HepG2 (cell line): ENCODE results near the gene ZFPM1. TPM values are rescaled to one million over a fixed set of nuclear protein-coding genes. Genes with fewer than 3 reads are reported as not detected.

ENCODE experiments used
- BCL6 ChIP-seq: IDR thresholded peaks from 2 replicates; pipeline ENCODE4 v1.6.1; 2016; ENCODE audit warnings: missing genetic modification reagents, missing compliant biosample characterization
- CENPX ChIP-seq: sonication (generic); formaldehyde crosslinking; IDR thresholded peaks from 2 replicates; pipeline ENCODE4 v1.9.0; 2021; ENCODE audit warnings: mild to moderate bottlenecking, missing genetic modification reagents, moderate library complexity
- DNMT1 ChIP-seq: sonication (generic); formaldehyde crosslinking; IDR thresholded peaks from 2 replicates; pipeline ENCODE4 v1.5.1; 2020; ENCODE audit warnings: mild to moderate bottlenecking, missing genetic modification reagents
- E2F1 ChIP-seq: sonication (generic); formaldehyde crosslinking; IDR thresholded peaks from 2 replicates; pipeline ENCODE4 v1.5.0; 2020; ENCODE audit warnings: missing genetic modification reagents
- GABPA ChIP-seq, 2 experiments: IDR thresholded peaks; 2 replicates each; pipeline ENCODE4 v1.6.1; 2011 to 2016; ENCODE audit warnings: low read depth in 2 of 2, low read length in 1 of 2, missing biosample characterization in 1 of 2, missing genetic modification characterization in 1 of 2
- HOXD1 ChIP-seq: sonication (generic); formaldehyde crosslinking; IDR thresholded peaks from 2 replicates; pipeline ENCODE4 v1.5.0; 2020; ENCODE audit warnings: missing genetic modification reagents
- KDM5A ChIP-seq: fragments of 200-600 bp; sonication (generic); IDR thresholded peaks from 2 replicates; pipeline ENCODE4 v1.7.0; 2018; ENCODE audit warnings: antibody characterized with exemption, mild to moderate bottlenecking, low read length, borderline replicate concordance
- NAIF1 ChIP-seq: sonication (generic); formaldehyde crosslinking; IDR thresholded peaks from 2 replicates; pipeline ENCODE4 v1.5.0; 2020; ENCODE audit warnings: mild to moderate bottlenecking, missing genetic modification reagents, borderline replicate concordance
- NFE2L2 ChIP-seq: fragments of 150-350 bp; IDR thresholded peaks from 2 replicates; pipeline ENCODE4 v1.6.1; 2014; ENCODE audit warnings: low read length
- ONECUT2 ChIP-seq: sonication (generic); formaldehyde crosslinking; IDR thresholded peaks from 2 replicates; pipeline ENCODE4 v1.4.0; 2020; ENCODE audit warnings: missing genetic modification reagents
- POLR2G ChIP-seq: fragments of 200-400 bp; formaldehyde crosslinking; IDR thresholded peaks from 2 replicates; pipeline ENCODE4 v1.6.1; 2018; ENCODE audit warnings: mild to moderate bottlenecking, low read depth, low read length, moderate library complexity
- RBFOX2 ChIP-seq: fragments of 200-400 bp; formaldehyde crosslinking; IDR thresholded peaks from 2 replicates; pipeline ENCODE4 v1.6.1; 2017; ENCODE audit warnings: low read depth, mild to moderate bottlenecking, low read length
- SAP130 ChIP-seq: IDR thresholded peaks from 2 replicates; pipeline ENCODE4 v1.6.1; 2016; ENCODE audit warnings: low read depth
- SP1 ChIP-seq, 2 experiments: fragments of 450-650 bp in 1 of 2; sonication (generic) in 1 of 2; formaldehyde crosslinking in 1 of 2; IDR thresholded peaks; 2 replicates each; pipeline versions ENCODE4 v1.4.0 to v1.6.1; 2016 to 2020; ENCODE audit warnings: missing genetic modification reagents in 1 of 2
- TAF15 ChIP-seq: fragments of 200-400 bp; formaldehyde crosslinking; IDR thresholded peaks from one replicate; pipeline ENCODE4 v1.6.1; 2018; ENCODE audit warnings: mild to moderate bottlenecking, low read depth, low read length; ENCODE audit not compliant: poor library complexity, severe bottlenecking
- ZFP90 ChIP-seq: sonication (generic); formaldehyde crosslinking; IDR thresholded peaks from 2 replicates; pipeline ENCODE4 v1.8.0; 2022; ENCODE audit warnings: missing genetic modification reagents, mild to moderate bottlenecking, inconsistent platforms, borderline replicate concordance
- ZNF18 ChIP-seq: sonication (generic); formaldehyde crosslinking; IDR thresholded peaks from 2 replicates; pipeline ENCODE4 v1.8.0; 2022; ENCODE audit warnings: mild to moderate bottlenecking, missing genetic modification reagents; ENCODE audit not compliant: insufficient replicate concordance
- ZNF329 ChIP-seq: sonication (generic); formaldehyde crosslinking; IDR thresholded peaks from 2 replicates; pipeline ENCODE4 v1.9.0; 2021; ENCODE audit warnings: low read depth, mild to moderate bottlenecking, missing genetic modification reagents
- ZNF34 ChIP-seq: sonication (generic); formaldehyde crosslinking; IDR thresholded peaks from 2 replicates; pipeline ENCODE4 v1.4.0; 2020; ENCODE audit warnings: mild to moderate bottlenecking, missing genetic modification reagents, borderline replicate concordance
- ZNF546 ChIP-seq: sonication (generic); formaldehyde crosslinking; conservative IDR thresholded peaks from 2 replicates; pipeline ENCODE4 v1.8.1; 2023; ENCODE audit warnings: mild to moderate bottlenecking, missing genetic modification reagents
- ZNF616 ChIP-seq: sonication (generic); formaldehyde crosslinking; IDR thresholded peaks from 2 replicates; pipeline ENCODE4 v1.5.0; 2020; ENCODE audit warnings: low read depth, mild to moderate bottlenecking, missing genetic modification reagents
- ZNF878 ChIP-seq: sonication (generic); formaldehyde crosslinking; IDR thresholded peaks from 2 replicates; pipeline ENCODE4 v1.8.1; 2023; ENCODE audit warnings: mild to moderate bottlenecking, missing genetic modification reagents, moderate library complexity
- polyA plus RNA-seq, 8 experiments: library from polyadenylated mRNA; depleted of rRNA in 3 of 8; stranded (reverse) in 7 of 8; unstranded in 1 of 8; fragments of >200 nt; fragmentation: Illumina TruSeq in 4 of 8; extraction: Trizol in 4 of 8; gene quantifications; 2 replicates each; pipeline versions ENCODE4 v1.2.1 to v1.2.3, GENCODE V29; 2011 to 2016; ENCODE audit warnings: low read depth in 4 of 8, missing spikeins in 1 of 8, mixed read lengths in 1 of 8; ENCODE audit not compliant: insufficient read depth in 1 of 8
- total RNA-seq, 5 experiments: library from RNA; depleted of rRNA; stranded (reverse); fragments of >200 nt; fragmentation: Illumina TruSeq; extraction: Trizol; gene quantifications; 2 replicates each; pipeline ENCODE4 v1.2.3, GENCODE V29; 2016; ENCODE audit warnings: low read depth in 1 of 5
- TF ChIP-seq, protein P1 (sequence below): sonication (generic); formaldehyde crosslinking; IDR thresholded peaks from 2 replicates; pipeline ENCODE4 v1.4.0; 2020; ENCODE audit warnings: mild to moderate bottlenecking, missing genetic modification reagents
- TF ChIP-seq, protein P2 (sequence below): sonication (generic); formaldehyde crosslinking; IDR thresholded peaks from 2 replicates; pipeline ENCODE4 v1.9.0; 2021; ENCODE audit warnings: missing genetic modification reagents, borderline replicate concordance

Gene ZFPM1
- total and polyA plus RNA-seq, 2 of the 13 experiments (the other 11 are each of a cell fraction or from before 2014, with no cell fraction given): 1.3 to 3.8 TPM

GRCh38 chr16:88558457-88559442 is 105.7 kb downstream of the ZFPM1 start (continued):
- TF ChIP-seq, protein P1, sequence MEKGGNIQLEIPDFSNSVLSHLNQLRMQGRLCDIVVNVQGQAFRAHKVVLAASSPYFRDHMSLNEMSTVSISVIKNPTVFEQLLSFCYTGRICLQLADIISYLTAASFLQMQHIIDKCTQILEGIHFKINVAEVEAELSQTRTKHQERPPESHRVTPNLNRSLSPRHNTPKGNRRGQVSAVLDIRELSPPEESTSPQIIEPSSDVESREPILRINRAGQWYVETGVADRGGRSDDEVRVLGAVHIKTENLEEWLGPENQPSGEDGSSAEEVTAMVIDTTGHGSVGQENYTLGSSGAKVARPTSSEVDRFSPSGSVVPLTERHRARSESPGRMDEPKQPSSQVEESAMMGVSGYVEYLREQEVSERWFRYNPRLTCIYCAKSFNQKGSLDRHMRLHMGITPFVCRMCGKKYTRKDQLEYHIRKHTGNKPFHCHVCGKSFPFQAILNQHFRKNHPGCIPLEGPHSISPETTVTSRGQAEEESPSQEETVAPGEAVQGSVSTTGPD (CRISPR knock-in tag): no peak
- TF ChIP-seq SAP130 (CRISPR knock-in tag) (peak; percentile 87), ZNF878 (CRISPR knock-in tag) (no peak), BCL6 (CRISPR knock-in tag) (no peak), ZNF18 (CRISPR knock-in tag) (peak; percentile 96), TAF15 (no peak), KDM5A (no peak), NFE2L2 (no peak), NAIF1 (CRISPR knock-in tag) (no peak), HOXD1 (CRISPR knock-in tag) (no peak), ZFP90 (CRISPR knock-in tag) (no peak), POLR2G (no peak), DNMT1 (CRISPR knock-in tag) (peak; percentile 86), ZNF329 (no peak), ZNF616 (CRISPR knock-in tag) (no peak; the same call in 1 of the 2 replicates), SP1 (IDR thresholded peaks at IDR 0.05) (no peak), SP1 (CRISPR knock-in tag; IDR thresholded peaks at IDR 0.05) (no peak), CENPX (CRISPR knock-in tag) (no peak), ONECUT2 (CRISPR knock-in tag) (no peak), RBFOX2 (no peak), ZNF34 (CRISPR knock-in tag) (0 out of 2 replicates have a peak, but pooled peaks have one; percentile 32), ZNF546 (CRISPR knock-in tag) (no peak), GABPA (IDR thresholded peaks at IDR 0.05; ENCODE audit: low read depth, low read length) (no peak), GABPA (CRISPR knock-in tag; IDR thresholded peaks at IDR 0.05; ENCODE audit: low read depth) (no peak), E2F1 (no peak)
- TF ChIP-seq, protein P2, sequence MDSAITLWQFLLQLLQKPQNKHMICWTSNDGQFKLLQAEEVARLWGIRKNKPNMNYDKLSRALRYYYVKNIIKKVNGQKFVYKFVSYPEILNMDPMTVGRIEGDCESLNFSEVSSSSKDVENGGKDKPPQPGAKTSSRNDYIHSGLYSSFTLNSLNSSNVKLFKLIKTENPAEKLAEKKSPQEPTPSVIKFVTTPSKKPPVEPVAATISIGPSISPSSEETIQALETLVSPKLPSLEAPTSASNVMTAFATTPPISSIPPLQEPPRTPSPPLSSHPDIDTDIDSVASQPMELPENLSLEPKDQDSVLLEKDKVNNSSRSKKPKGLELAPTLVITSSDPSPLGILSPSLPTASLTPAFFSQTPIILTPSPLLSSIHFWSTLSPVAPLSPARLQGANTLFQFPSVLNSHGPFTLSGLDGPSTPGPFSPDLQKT (CRISPR knock-in tag): no peak
